Testis (tissue), 3 donors: ENCODE data around the gene TMEM41A. TPM values are rescaled to one million over a fixed set of nuclear protein-coding genes. Genes with fewer than 3 reads are reported as not detected.

Experiments used
- DNase-seq: peaks from one replicate; pipeline ENCODE4 v3.0.0-alpha.2; 2019
- H3K27ac ChIP-seq, 2 donors: fragments of 200-600 bp; sonication (generic); one replicate each; pipeline ENCODE4 v1.5.1; 2019
- H3K27me3 ChIP-seq: fragments of 200-600 bp; sonication (generic); one replicate; pipeline ENCODE4 v1.5.1; 2019
- H3K36me3 ChIP-seq: fragments of 200-600 bp; sonication (generic); one replicate; pipeline ENCODE4 v1.5.1; 2017; ENCODE audit warnings: low read depth; ENCODE audit errors: missing control alignments
- H3K4me1 ChIP-seq: fragments of 200-600 bp; sonication (generic); one replicate; pipeline ENCODE4 v1.5.1; 2019
- H3K4me3 ChIP-seq, 2 donors: fragments of 200-600 bp; sonication (generic); one replicate each; pipeline ENCODE4 v1.5.1; 2017 to 2019
- H3K9me3 ChIP-seq: fragments of 200-600 bp; sonication (generic); one replicate; pipeline ENCODE4 v1.5.1; 2017
- POLR2A ChIP-seq: fragments of 450-650 bp; IDR thresholded peaks from one replicate; pipeline ENCODE4 v1.6.1; 2017; ENCODE audit warnings: antibody characterized with exemption, mild to moderate bottlenecking, moderate library complexity
- WGBS, 2 donors: methylation state at CpG; one replicate each; pipeline ENCODE4 v1.1.5; 2018; 5-methylcytosine and 5-hydroxymethylcytosine counted together
- intact Hi-C: fragments of 100-400 bp; cut with DNase I; formaldehyde crosslinking; loops from one replicate; pipeline ENCODE4 v1.15.1; 2023; ENCODE audit warnings: low total_unique reads
- polyA plus RNA-seq: library from polyadenylated mRNA; stranded (reverse); fragments of 350-450 nt; fragmentation: Illumina TruSeq; extraction: RNeasy Lipid Tissue Mini Kit (QIAGEN cat#74804); gene quantifications from one replicate; pipeline ENCODE4 v1.2.3, GENCODE V29; 2014; ENCODE audit warnings: low read depth, low replicate concordance; ENCODE audit not compliant: insufficient read depth
- total RNA-seq, 2 donors: library from RNA; depleted of rRNA; stranded (reverse); fragments of >200 nt; gene quantifications; one replicate each; pipeline ENCODE4 v1.2.3, GENCODE V29; 2016
- TF ChIP-seq, protein P1 (sequence below), 3 experiments: fragments of 450-650 bp in 2 of 3; fragments of 200-600 bp in 1 of 3; sonication (generic) in 1 of 3; IDR thresholded peaks; one replicate each; pipeline ENCODE4 v1.5.1; 2016 to 2019; ENCODE audit warnings: antibody characterized with exemption in 3 of 3, mild to moderate bottlenecking in 2 of 3, moderate library complexity in 1 of 3

Gene TMEM41A
- total and polyA plus RNA-seq, 3 donors from 2014 or later: 29.9 to 38.7 (median 34.4) TPM

DNA sequence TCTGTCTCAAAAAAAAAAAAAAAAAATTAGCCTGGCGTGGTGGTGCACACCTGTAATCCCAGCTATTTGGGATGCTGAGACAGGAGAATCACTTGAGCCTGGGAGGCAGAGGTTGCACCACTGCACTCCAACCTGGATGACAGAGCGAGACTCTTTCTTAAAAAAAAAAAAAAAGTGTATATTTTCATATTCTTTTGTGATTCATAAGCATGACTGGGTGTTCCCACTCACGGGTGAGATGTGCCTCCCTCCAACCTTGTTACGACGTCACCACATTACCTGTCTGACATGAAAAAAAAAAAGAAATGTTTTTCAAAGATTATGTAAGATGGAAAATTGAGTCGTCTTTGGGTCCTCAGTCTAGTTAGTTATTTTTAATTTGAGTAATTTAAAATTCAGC is 56.8 kb downstream of the TMEM41A start:
- Histone ChIP-seq H3K4me3 (no peak overlapping the region), H3K27ac (no peak overlapping the region), H3K4me1 (no peaks in the 10 kb centered on the region), H3K36me3 (no peaks in the 10 kb centered on the region), H3K9me3 (no peaks in the 10 kb centered on the region), H3K27me3 (no peaks in the 10 kb centered on the region)
- WGBS, 2 donors: 96% methylated on average over 6 of the region's 6 CpGs
- intact Hi-C loops: no loop called here
- TF ChIP-seq, protein P1, sequence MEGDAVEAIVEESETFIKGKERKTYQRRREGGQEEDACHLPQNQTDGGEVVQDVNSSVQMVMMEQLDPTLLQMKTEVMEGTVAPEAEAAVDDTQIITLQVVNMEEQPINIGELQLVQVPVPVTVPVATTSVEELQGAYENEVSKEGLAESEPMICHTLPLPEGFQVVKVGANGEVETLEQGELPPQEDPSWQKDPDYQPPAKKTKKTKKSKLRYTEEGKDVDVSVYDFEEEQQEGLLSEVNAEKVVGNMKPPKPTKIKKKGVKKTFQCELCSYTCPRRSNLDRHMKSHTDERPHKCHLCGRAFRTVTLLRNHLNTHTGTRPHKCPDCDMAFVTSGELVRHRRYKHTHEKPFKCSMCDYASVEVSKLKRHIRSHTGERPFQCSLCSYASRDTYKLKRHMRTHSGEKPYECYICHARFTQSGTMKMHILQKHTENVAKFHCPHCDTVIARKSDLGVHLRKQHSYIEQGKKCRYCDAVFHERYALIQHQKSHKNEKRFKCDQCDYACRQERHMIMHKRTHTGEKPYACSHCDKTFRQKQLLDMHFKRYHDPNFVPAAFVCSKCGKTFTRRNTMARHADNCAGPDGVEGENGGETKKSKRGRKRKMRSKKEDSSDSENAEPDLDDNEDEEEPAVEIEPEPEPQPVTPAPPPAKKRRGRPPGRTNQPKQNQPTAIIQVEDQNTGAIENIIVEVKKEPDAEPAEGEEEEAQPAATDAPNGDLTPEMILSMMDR (IDR thresholded peaks at IDR 0.05): no peak
- TF ChIP-seq POLR2A: no peak
- no peak for DNase-seq

- WGBS, 2 donors: 82 to 87% methylated on average over 7 of the region's 7 CpGs
- no peak for TF ChIP-seq POLR2A
- TF ChIP-seq, protein P1 (IDR thresholded peaks at IDR 0.05): no peak
- Histone ChIP-seq H3K4me3 (no peak overlapping the region), H3K36me3 (no peaks in the 10 kb centered on the region), H3K4me1 (no peaks in the 10 kb centered on the region), H3K27ac (no peak overlapping the region), H3K27me3 (no peaks in the 10 kb centered on the region), H3K9me3 (no peaks in the 10 kb centered on the region)
- intact Hi-C loops: no loop called here
- no peak for DNase-seq
Observed at GRCh38 chr3:185439745-185440466, 58.9 kb downstream of the TMEM41A start.

Other genes with a start within 250 kb of the TMEM41A start
- 1 to 10 TPM; 5.2 to 7.5 TPM for gene EHHADH, start 245.0 kb downstream of the TMEM41A start, total RNA-seq
- 6.1 TPM for gene EHHADH, start 245.0 kb downstream of the TMEM41A start, polyA plus RNA-seq
- gene MAP3K13, start 135.9 kb downstream of the TMEM41A start, total RNA-seq: 10 to 100 TPM; 43.7 to 66.5 TPM
- gene MAP3K13, start 135.9 kb downstream of the TMEM41A start, polyA plus RNA-seq: 37.1 TPM
- gene LIPH, start 53.6 kb upstream of the TMEM41A start, total RNA-seq: 10 to 100 TPM; 15.0 to 18.0 TPM
- 4.2 TPM for gene LIPH, start 53.6 kb upstream of the TMEM41A start, polyA plus RNA-seq
- gene SENP2, start 87.3 kb upstream of the TMEM41A start, total RNA-seq: 10 to 100 TPM; 56.7 to 88.1 TPM
- gene SENP2, start 87.3 kb upstream of the TMEM41A start, polyA plus RNA-seq: 146 TPM